ENCODE data around the gene LDOC1.
"Not testable (repeated sequence)": the region's sequence is repeated elsewhere in the genome, so short reads cannot be mapped to it uniquely, and the experiment has no call there.

LDOC1 gene

DNA sequence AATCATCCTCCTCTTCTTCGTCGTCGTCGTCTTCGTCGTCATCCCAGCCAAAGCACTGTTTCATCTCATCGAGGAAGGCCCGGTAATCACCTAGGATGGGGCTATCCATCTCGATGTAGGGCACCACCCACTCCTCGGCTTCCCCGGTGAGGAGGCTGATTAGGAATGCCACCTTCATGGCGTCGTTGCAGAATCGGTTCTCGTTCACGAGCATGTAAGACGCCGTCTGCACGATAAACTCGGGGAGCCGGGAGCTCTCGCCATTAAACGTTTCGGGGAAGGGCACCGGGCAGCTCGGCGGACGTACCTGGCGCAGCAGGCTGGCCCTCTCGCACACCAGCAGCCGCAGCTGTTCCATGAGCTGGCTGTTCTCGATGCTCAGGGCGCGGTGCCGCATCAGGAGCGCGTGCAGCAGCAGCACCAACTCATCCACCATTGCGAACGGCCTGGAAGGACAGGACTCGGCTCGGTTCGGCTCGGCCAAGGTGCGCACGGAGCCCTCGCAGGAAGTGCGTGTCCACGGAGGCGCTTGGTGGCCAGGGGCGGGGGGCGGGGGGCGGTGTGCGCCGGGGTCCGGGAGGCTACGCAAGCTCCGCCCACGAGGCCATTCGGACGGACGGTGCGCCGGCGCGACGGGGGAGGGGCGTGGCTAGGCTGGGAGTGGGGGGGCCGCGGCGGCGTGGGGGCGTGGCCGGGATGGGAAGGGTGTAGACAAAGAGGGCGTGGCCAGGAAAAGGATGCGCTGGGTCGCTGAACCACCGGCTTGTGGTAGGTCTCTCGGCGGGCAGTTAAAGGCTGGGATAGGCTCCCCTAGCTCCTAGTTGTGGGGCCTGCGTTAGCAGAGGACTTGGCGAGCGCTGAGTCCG is at the start of gene LDOC1:
LDOC1 (minus strand) TSS at position 544 of the 866 bp plus-strand sequence; CDS start at position 436, 108 bp downstream.
- no peak within 1 kb of the TSS for H3K27ac ChIP-seq
- no peak for DNase-seq (ENCODE audit: low read depth, low spot score)

DNA sequence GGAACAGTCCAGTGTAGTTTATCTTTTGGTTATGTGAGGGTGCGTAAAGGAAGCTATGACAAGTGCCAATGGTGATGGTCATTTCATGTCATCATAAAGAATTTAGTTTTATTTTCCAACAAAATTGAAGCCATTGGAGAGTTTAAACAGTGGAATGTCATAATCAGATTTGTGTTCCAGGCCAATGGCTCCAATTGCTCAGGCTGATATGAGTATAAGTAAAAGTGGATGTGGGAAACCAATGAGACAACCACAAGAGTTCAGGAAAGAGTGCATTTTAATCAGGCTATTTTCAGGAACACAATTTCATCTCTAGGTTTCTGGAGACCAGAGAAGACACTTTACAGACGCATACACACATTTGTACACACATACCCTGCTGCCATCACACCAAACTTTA is 44.7 kb upstream of the LDOC1 start:
- H3K27ac ChIP-seq: no peak overlapping the region
- no peak for DNase-seq (ENCODE audit: low read depth, low spot score)

DNA sequence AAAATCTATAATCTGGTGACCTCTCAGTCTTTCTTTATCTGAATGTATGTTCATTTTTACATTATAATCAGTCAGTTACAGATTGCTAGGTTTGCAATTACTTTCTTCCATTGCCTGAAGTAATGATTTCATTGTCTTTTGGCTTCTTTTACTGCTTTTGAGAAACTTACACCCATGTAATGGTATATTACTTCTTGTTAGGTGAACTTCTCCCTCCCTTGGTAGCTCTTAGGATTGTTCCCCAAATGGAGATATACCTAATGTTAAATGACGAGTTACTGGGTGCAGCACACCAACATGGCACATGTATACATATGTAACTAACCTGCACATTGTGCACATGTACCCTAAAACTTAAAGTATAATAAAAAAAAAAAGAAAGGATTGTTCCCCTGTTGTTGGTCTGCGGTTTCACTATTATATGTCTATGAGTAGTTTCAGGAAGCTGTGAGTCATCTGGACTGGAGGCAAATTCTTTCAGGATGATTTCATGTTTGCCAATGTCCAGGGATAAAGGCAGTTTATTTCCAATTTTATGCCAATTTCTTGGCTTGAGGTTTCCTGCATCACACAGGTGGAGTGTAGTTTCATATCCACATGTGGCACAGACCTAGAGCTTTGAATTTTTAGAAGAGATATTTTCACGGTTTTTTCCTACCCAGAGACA is 43.5 kb upstream of the LDOC1 start:
- peak overlapping the region; percentile 39 for H3K27ac ChIP-seq
- peak; percentile 16 for DNase-seq (ENCODE audit: low read depth, low spot score)

DNA sequence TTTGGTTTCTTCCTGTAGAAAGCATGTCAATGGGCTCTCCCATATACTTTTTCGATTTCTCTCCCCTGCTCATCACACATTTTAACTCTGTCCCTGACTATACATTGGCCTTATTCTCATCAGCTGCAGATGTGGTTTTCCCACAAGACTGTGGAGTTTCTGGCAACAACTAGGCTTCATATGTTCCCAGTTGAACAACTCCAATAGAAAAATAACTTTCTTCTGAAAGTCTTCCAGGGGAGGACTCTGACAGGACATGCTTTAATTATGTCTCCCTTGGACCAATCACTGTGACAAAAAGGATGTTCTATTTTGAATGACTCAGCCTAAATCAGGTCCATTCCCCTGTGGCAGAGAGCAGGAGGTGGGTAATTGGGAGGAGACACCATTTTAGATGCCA is 37.3 kb upstream of the LDOC1 start:
- H3K27ac ChIP-seq: no peak overlapping the region
- no peak for DNase-seq (ENCODE audit: low read depth, low spot score)

DNA sequence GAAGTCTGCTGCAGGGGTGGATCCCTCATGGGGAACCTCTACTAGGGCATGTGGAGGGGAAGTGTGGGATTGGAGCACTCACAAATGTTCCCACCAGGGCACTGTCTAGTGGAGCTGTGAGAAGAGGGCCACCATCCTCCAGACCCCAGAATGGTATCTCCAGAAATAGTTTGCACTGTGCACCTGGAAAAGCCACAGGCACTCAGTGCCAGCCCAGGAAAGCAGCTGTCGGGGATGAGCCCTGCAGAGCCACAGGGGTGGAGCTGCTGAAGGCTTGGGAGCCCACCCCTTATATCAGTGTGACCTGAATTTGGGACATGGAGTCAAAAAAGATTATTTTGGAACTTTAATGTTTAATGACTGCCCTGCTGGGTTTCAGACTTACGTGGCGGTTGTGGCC is 25.0 kb upstream of the LDOC1 start:
- H3K27ac ChIP-seq: no peak overlapping the region
- no peak for DNase-seq (ENCODE audit: low read depth, low spot score)

DNA sequence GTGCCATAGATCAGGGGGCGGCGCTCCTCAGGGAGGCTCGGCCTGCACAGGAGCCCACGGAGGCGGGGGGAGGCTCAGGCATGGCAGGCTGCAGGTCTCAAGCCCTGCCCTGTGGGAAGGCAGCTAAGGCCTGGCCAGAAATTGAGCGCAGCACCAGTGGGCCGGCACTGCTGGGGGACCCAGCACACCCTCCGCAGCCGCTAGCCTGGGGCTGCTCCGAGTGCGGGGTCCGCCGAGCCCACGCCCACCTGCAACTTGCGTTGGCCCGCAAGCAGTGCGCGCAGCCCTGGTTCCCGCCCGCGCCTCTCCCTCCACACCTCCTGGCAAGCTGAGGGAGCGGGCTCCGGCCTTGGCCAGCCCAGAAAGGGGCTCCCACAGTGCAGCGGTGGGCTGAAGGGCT is 11.6 kb upstream of the LDOC1 start:
- not testable (repeated sequence) for DNase-seq (ENCODE audit: low read depth, low spot score); H3K27ac ChIP-seq

DNA sequence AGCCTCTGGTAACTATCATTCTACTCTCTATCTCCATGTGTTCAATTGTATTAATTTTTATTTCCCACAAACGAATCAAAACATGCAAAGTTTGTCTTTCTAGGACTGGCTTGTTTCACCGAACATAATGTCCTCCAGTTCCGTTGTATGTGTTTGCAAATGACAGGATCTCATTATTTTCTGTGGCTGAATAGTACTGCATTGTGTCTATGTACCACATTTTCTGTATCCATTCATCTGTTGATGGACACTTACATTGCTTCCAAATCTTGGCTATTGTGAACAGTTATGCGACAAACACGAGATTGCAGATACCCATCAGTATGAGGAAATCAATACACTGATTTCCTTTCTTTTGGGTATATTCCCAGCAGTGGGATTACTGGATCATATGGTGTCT is 8.4 kb upstream of the LDOC1 start:
- H3K27ac ChIP-seq: no peak overlapping the region
- no peak for DNase-seq (ENCODE audit: low read depth, low spot score)

DNA sequence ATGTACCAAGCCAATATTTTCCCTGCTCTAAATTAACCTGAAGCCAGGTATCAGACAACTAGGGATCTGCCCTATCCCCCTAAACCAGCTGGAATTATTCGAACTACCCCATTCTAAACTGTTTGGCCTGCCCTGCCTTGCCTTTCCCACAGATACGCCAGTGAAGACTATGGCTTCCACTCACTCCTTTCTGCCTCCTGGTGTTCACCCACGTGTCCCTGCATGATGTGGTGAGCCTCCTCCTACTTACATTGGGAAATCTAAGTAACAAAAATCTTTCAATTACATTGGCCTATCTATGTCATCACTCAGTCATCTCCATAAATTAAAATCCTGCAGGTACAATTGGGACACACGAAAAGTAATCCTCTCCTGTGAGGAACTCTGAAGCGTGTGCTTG is 6.1 kb upstream of the LDOC1 start:
- no peak for DNase-seq (ENCODE audit: low read depth, low spot score)

DNA sequence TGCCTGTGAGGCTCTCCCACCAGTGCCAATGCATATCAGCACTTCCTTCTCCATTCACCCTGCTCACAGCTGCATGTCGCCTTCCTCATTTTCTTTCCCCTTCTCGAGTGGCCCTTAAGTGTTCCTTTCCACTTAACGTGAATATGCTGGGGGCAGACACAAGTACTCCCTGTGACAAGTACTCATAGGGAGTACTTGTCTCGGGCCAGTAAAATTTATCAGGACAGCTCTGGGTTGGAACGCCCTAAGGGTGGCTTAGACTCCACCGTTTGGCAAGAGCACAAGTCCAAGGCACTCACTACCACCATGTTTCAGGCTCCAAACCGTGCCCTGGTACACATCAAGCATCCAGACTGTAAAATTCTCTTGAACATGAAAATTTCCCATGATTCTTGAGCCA is 3.9 kb upstream of the LDOC1 start:
- DNase-seq (ENCODE audit: low read depth, low spot score): no peak
- no peak overlapping the region for H3K27ac ChIP-seq

More for the DNA sequence above, 6.1 kb upstream of the LDOC1 start:
- no peak overlapping the region for H3K27ac ChIP-seq

DNA sequence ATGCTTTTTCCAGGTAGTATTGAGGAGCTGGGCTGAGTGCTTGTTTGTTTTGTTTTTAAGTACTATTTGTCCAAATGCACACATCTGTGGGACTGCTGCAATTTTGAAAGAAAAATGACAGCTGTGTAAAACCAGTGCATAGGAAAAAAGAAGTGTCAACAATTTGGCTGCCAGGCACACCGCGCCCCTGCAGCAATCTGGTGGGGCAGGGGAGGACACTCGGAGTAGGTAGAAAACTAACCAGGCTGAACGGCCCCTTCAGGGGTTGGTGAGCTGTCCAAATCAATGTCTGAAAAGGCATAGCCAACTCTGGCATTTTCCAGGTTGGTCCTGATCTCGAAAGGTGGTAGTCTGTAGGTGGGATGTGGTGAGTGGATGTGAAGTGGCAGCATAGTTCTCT is 1.1 kb downstream of the LDOC1 start:
- DNase-seq (ENCODE audit: low read depth, low spot score): no peak
- no peak overlapping the region for H3K27ac ChIP-seq

DNA sequence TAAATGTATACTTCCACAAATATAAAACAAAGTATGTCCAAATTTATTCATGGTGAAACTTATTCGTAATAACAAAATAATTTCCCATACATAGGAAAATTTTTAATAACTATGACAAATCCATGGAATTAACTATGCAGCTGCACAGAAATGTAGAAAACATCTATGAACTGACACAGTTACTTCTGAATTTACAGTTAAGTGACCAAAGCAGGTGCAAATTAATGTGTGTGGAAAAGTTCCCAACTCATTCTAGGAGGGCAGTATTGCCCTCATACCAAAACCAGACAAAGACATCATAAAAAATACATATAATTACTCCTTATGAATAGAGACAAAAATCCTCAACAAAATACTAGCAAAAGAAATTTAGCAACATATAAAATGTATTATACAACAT is 12.5 kb downstream of the LDOC1 start:
- H3K27ac ChIP-seq: no peak overlapping the region
- DNase-seq (ENCODE audit: low read depth, low spot score): no peak

DNA sequence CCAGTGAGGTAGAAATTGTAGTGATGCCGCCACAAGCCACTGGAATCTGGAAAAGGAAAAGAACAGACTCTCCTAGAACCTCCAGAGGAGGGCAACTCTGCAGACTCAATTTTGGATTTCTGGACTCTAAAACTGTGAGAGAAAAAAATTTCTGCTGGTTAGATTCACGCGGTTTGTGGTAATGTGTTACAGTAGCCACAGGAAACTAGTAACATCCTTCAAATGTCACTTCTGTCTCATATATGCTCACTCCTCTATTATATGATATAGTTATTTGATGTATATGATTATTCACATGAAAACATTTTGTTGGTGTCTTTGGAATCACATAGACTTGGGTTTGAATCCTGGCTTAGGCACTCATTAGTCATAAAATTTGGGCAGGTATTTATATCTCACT is 18.8 kb downstream of the LDOC1 start:
- no peak for DNase-seq (ENCODE audit: low read depth, low spot score)

DNA sequence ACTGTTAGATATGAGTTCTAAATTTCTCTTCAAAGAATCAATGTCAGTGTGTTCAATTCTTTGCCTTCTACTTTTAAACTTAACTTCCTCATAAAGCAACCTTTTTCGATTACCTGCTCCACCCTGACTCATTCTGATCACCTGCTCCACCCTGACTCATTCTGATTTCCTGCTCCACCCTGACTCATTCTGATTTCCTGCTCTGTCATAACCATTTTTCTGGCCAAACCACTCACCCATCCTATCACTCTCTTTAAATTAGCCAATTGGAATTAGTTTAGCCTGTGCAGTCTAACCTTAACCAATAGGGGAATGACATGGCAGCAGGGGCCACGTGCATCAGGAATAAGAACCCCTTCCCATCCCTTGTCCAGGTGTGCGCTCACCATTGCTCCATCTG is 21.7 kb downstream of the LDOC1 start:
- peak overlapping the region; percentile 52 for H3K27ac ChIP-seq
- not testable (repeated sequence) for DNase-seq (ENCODE audit: low read depth, low spot score)

More for the DNA sequence above, 18.8 kb downstream of the LDOC1 start:
- no peak overlapping the region for H3K27ac ChIP-seq

DNA sequence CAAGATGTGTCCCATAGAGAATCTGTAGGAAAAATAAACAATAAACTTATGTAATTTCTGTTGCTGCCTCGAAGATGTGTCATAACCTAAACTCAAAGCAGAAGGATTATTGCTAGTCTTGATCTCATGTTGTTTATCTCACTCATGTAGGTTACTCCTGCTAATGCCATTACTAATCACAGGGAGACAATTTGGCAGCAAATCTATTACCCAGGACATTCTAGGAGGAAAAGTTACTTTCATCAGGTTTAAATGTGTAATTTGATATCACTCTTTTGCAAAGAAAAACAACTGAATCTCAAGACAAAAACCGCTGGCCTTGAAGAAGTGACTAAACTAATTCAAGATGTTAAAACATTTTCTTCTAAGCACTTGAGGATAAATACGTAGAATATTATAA is 34.0 kb downstream of the LDOC1 start:
- H3K27ac ChIP-seq: no peak overlapping the region
- no peak for DNase-seq (ENCODE audit: low read depth, low spot score)

DNA sequence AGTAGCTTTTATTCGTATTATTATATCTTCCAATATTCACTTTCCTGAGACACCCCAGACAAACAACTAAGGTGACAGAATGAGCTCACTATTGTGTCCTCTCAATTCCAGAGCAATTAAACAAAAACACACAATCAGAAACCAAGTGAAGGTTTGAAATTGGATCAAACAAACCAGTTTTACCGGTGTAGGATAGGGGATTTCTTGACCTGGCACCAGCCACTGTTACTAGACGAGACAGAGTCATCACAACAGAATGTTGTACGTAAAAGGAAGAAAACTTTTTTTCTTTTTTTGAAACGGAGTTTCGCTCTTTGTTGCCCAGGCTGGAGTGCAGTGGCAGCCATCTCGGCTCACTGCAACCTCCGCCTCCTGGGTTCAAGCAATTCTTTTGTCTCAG is 43.7 kb downstream of the LDOC1 start:
- peak; percentile 66 for DNase-seq (ENCODE audit: low read depth, low spot score)
- peak overlapping the region; percentile 74 for H3K27ac ChIP-seq

DNA sequence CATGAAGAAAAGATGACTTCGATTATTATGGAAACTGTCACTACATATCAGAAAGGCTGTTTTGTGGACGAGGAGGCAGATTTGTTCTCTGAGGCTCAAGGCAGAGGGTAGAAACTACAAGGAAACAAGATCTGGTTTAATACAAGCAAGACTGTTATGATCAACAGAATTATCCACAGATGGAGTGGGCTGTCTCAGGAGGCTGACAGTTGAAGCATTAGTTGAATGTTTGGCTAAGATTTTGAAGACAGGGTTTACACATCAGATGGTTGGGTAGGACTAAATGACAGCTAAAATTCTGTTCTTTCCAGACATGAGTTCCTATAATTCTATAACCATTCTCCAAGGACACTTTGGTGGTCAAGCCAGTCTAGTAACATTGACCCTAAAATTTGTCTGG is 49.8 kb downstream of the LDOC1 start:
- H3K27ac ChIP-seq: no peak overlapping the region
- DNase-seq (ENCODE audit: low read depth, low spot score): no peak

Data from epithelial cell of prostate (primary cell).